Astrocyte of the spinal cord (primary cell): ENCODE measurements around the gene RASGRF2.
"Not testable (repeated sequence)": the region's sequence is repeated elsewhere in the genome, so short reads cannot be mapped to it uniquely, and the experiment has no call there.

Source experiments
- DNase-seq: peaks from one replicate; pipeline ENCODE4 v3.0.0; 2011; ENCODE audit warnings: low read depth, low spot score
- H3K4me3 ChIP-seq: 2 replicates; pipeline ENCODE4 v1.5.1; 2011; ENCODE audit warnings: low read depth, mild to moderate bottlenecking, low read length, moderate library complexity
- CTCF ChIP-seq: IDR thresholded peaks from 2 replicates; pipeline ENCODE4 v1.5.1; 2012; ENCODE audit warnings: low read depth, mild to moderate bottlenecking, low read length, inconsistent platforms
- in situ Hi-C: cut with HindIII; loops from 2 replicates; pipeline ENCODE4 v1.10.0; 2017; ENCODE audit warnings: low sequenced_read_pairs

RASGRF2 gene

GRCh38 chr5:81121836-81122630, 161.9 kb downstream of the RASGRF2 start:
- no peak overlapping the region for H3K4me3 ChIP-seq
- TF ChIP-seq CTCF: no peak
- DNase-seq: peak; percentile 26
- in situ Hi-C loops: no loop called here

GRCh38 chr5:81124689-81125088, 164.5 kb downstream of the RASGRF2 start:
- DNase-seq, in situ Hi-C loops, H3K4me3 ChIP-seq: not testable (repeated sequence)

- DNase-seq: no peak
- TF ChIP-seq CTCF: no peak
- in situ Hi-C loops: no loop called here
- H3K4me3 ChIP-seq: no peak overlapping the region
These were observed 165.8 kb downstream of the RASGRF2 start for GRCh38 chr5:81125959-81126358.

GRCh38 chr5:81128416-81128815, 168.3 kb downstream of the RASGRF2 start:
- no peak for DNase-seq
- in situ Hi-C loops: no loop called here
- no peak for TF ChIP-seq CTCF

GRCh38 chr5:81132381-81132780, 172.2 kb downstream of the RASGRF2 start:
- no peak for DNase-seq
- H3K4me3 ChIP-seq: no peak overlapping the region
- in situ Hi-C loops: no loop called here
- TF ChIP-seq CTCF: no peak

More at GRCh38 chr5:81128416-81128815, 168.3 kb downstream of the RASGRF2 start:
- H3K4me3 ChIP-seq: no peak overlapping the region

- TF ChIP-seq CTCF: no peak
- DNase-seq: no peak
- no peak overlapping the region for H3K4me3 ChIP-seq
- in situ Hi-C loops: no loop called here
These were observed 173.9 kb downstream of the RASGRF2 start for GRCh38 chr5:81134066-81134465.

- TF ChIP-seq CTCF: no peak
- DNase-seq: no peak
- in situ Hi-C loops: no loop called here
- H3K4me3 ChIP-seq: no peak overlapping the region
These were observed 174.4 kb downstream of the RASGRF2 start for GRCh38 chr5:81134566-81134965.
